HepG2 (cell line): Measurements from ENCODE around the gene DLG2. TPM values are rescaled to one million over a fixed set of nuclear protein-coding genes. Genes with fewer than 3 reads are reported as not detected.

ENCODE experiments used
- ATAC-seq: fragments of 200-7000 bp; cut with Tn5 transposase; 3 replicates; pipeline ENCODE4 v1.9.1; 2020; ENCODE audit warnings: mild to moderate bottlenecking, moderate library complexity
- BruUV-seq: library from RNA; stranded (reverse); fragments of 400-500 nt; replicated peaks from 2 replicates; lab custom pipeline; 2021; lab: Mats Ljungman, UMichigan
- CTCF ChIA-PET: fragments of 300-600 bp; formaldehyde crosslinking; extraction: SDS; loops from one replicate; lab custom pipeline; 2021; ENCODE audit warnings: low total read pairs, inconsistent platforms, low intra/inter-chr PET ratio; lab: Yijun Ruan, JAX
- POLR2A ChIA-PET: fragments of 350-600 bp; sonication (Branson Sonifier 250); formaldehyde crosslinking; loops from one replicate; lab custom pipeline; 2020; ENCODE audit warnings: antibody characterized with exemption, inconsistent platforms; lab: Yijun Ruan, JAX
- DNase-seq: peaks from one replicate; pipeline ENCODE4 v3.0.0-alpha.2; 2015; ENCODE audit warnings: low spot score
- FAIRE-seq: peaks from 3 replicates; lab custom pipeline; 2011; peaks lifted over from hg19 to GRCh38; lab: Jason Lieb, UNC
- H2AFZ ChIP-seq: one replicate; pipeline ENCODE4 v1.6.1; 2011; ENCODE audit warnings: low read length, inconsistent platforms
- H3K27ac ChIP-seq: fragments of 300-600 bp; 3 replicates; pipeline ENCODE4 v1.8.0; 2011; ENCODE audit warnings: mixed run types, mild to moderate bottlenecking, mixed read lengths, low read length, inconsistent platforms; ENCODE audit not compliant: insufficient read depth; ENCODE audit errors: extremely low read length
- H3K27me3 ChIP-seq, 2 experiments: fragments of 200-600 bp in 1 of 2; 2 replicates in 1 of 2; 3 replicates in 1 of 2; pipeline versions ENCODE4 v1.6.0 to v1.8.0; 2011; ENCODE audit warnings: low read length in 2 of 2, mild to moderate bottlenecking in 2 of 2, moderate library complexity in 2 of 2, inconsistent platforms in 1 of 2; ENCODE audit not compliant: insufficient read depth in 2 of 2, control insufficient read depth in 1 of 2
- H3K36me3 ChIP-seq, 2 experiments: fragments of 200-600 bp in 1 of 2; replicated peaks in 1 of 2; 2 replicates in 1 of 2; 3 replicates in 1 of 2; pipeline versions ENCODE4 v1.5.1 to v1.8.0; 2011; ENCODE audit warnings: low read length in 2 of 2, inconsistent platforms in 1 of 2; ENCODE audit not compliant: insufficient read depth in 2 of 2, control insufficient read depth in 1 of 2
- H3K4me1 ChIP-seq: 2 replicates; pipeline ENCODE4 v1.5.1; 2012; ENCODE audit warnings: low read length, inconsistent platforms; ENCODE audit not compliant: insufficient read depth
- H3K4me2 ChIP-seq: 2 replicates; pipeline ENCODE4 v1.6.0; 2011; ENCODE audit warnings: low read depth, low read length, inconsistent platforms
- H3K4me3 ChIP-seq, 3 experiments: fragments of 200-600 bp in 1 of 3; sonication (generic), shearing (Covaris generic) in 1 of 3; replicated peaks in 1 of 3; 2 replicates each; pipeline ENCODE4 v1.5.1; 2011 to 2016; ENCODE audit warnings: low read length in 3 of 3, inconsistent platforms in 2 of 3, low read depth in 2 of 3, mild to moderate bottlenecking in 2 of 3, control low read depth in 1 of 3, mixed read lengths in 1 of 3; ENCODE audit not compliant: insufficient read depth in 1 of 3
- H3K79me2 ChIP-seq: one replicate; pipeline ENCODE4 v1.6.1; 2011; ENCODE audit warnings: low read length, inconsistent platforms; ENCODE audit not compliant: insufficient read depth
- H3K9ac ChIP-seq: 2 replicates; pipeline ENCODE4 v1.6.0; 2011; ENCODE audit warnings: mild to moderate bottlenecking, low read depth, low read length, inconsistent platforms; ENCODE audit not compliant: insufficient read depth
- H3K9me3 ChIP-seq: 2 replicates; pipeline ENCODE4 v1.5.1; 2012; ENCODE audit warnings: mild to moderate bottlenecking, low read length
- H4K20me1 ChIP-seq: 2 replicates; pipeline ENCODE4 v1.6.0; 2011; ENCODE audit warnings: inconsistent platforms, mild to moderate bottlenecking, low read length, moderate library complexity; ENCODE audit not compliant: insufficient read depth
- MYNN ChIP-seq: sonication (generic); formaldehyde crosslinking; IDR thresholded peaks from 2 replicates; pipeline ENCODE4 v1.4.0; 2020; ENCODE audit warnings: mild to moderate bottlenecking, low read depth, missing genetic modification reagents
- PAX8 ChIP-seq: sonication (generic); formaldehyde crosslinking; IDR thresholded peaks from 2 replicates; pipeline ENCODE4 v1.8.0; 2022; ENCODE audit warnings: mild to moderate bottlenecking, missing genetic modification reagents, borderline replicate concordance
- ZNF460 ChIP-seq: sonication (generic); formaldehyde crosslinking; IDR thresholded peaks from 2 replicates; pipeline ENCODE4 v1.5.1; 2020; ENCODE audit warnings: missing genetic modification reagents, mild to moderate bottlenecking, borderline replicate concordance
- WGBS: methylation state at CpG from one replicate; pipeline ENCODE4 v1.1.6; 2017; ENCODE audit warnings: low lambda C conversion rate; 5-methylcytosine and 5-hydroxymethylcytosine counted together
- in situ Hi-C: cut with HindIII; loops from 2 replicates; pipeline ENCODE4 v1.10.0; 2017; ENCODE audit warnings: low pct_unique_long_range_greater_than_20kb; ENCODE audit not compliant: extremely low pct_ligation_motif_present
- intact Hi-C: fragments of 100-400 bp; cut with micrococcal nuclease; formaldehyde crosslinking; loops from one replicate; pipeline ENCODE4 v1.10.0; 2022; ENCODE audit not compliant: unreplicated experiment
- polyA plus RNA-seq, 8 experiments: library from polyadenylated mRNA; depleted of rRNA in 3 of 8; stranded (reverse) in 7 of 8; unstranded in 1 of 8; fragments of >200 nt; fragmentation: Illumina TruSeq in 4 of 8; extraction: Trizol in 4 of 8; gene quantifications; 2 replicates each; pipeline versions ENCODE4 v1.2.1 to v1.2.3, GENCODE V29; 2011 to 2016; ENCODE audit warnings: low read depth in 4 of 8, missing spikeins in 1 of 8, mixed read lengths in 1 of 8; ENCODE audit not compliant: insufficient read depth in 1 of 8
- total RNA-seq, 5 experiments: library from RNA; depleted of rRNA; stranded (reverse); fragments of >200 nt; fragmentation: Illumina TruSeq; extraction: Trizol; gene quantifications; 2 replicates each; pipeline ENCODE4 v1.2.3, GENCODE V29; 2016; ENCODE audit warnings: low read depth in 1 of 5
- TF ChIP-seq, protein P1 (sequence below): sonication (generic); formaldehyde crosslinking; IDR thresholded peaks from 2 replicates; pipeline ENCODE4 v1.4.0; 2020; ENCODE audit warnings: mild to moderate bottlenecking, missing genetic modification reagents

DLG2 gene
- total and polyA plus RNA-seq, 2 of the 13 experiments (the other 11 are each of a cell fraction or from before 2014, with no cell fraction given) = 0.46 to 1.0 TPM

DNA sequence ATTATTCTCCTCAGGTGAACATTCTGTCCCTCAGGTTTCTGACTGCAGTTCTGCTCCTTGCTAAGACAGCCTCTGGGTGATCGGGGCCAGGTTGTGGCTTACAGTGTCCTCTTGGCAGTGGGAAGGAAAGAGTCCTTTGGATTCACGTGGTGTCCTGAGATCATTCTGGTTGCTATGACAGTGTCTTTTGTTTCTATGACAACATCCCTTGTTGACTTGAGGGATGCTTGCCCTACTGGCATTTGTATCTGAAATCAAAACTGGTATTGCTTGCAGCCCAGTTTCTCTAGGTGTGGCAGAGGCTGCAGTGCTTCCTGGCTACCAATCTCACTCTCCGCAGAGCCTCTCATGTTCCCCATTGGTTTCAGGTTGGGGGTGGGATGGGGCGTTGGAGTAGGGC is 2189.2 kb downstream of the DLG2 start:
- H3K9ac ChIP-seq = no peak overlapping the region

More for the DNA sequence above, 2189.2 kb downstream of the DLG2 start:
- in situ Hi-C loops = no loop called here
- no peak for DNase-seq
- Histone ChIP-seq H3K27ac (no peak overlapping the region), H3K9me3 (no peaks in the 10 kb centered on the region), H3K36me3 (no peaks in the 10 kb centered on the region), H3K27me3 (0 out of 5 replicates have a peak, but pooled peaks cover 0 to 3% of the 10 kb centered on the region in 2 experiments), H3K4me3 (no peak overlapping the region), H4K20me1 (no peaks in the 10 kb centered on the region), H2AFZ (no peak overlapping the region), H3K79me2 (no peaks in the 10 kb centered on the region), H3K4me2 (no peak overlapping the region), H3K4me1 (no peaks in the 10 kb centered on the region)
- ChIA-PET CTCF (no interaction called here), POLR2A (no interaction called here)
- intact Hi-C loops = no loop called here
- ATAC-seq = no peak
- no TSS peak for BruUV-seq
- no peak for TF ChIP-seq PAX8 (CRISPR knock-in tag)
- TF ChIP-seq, protein P1, sequence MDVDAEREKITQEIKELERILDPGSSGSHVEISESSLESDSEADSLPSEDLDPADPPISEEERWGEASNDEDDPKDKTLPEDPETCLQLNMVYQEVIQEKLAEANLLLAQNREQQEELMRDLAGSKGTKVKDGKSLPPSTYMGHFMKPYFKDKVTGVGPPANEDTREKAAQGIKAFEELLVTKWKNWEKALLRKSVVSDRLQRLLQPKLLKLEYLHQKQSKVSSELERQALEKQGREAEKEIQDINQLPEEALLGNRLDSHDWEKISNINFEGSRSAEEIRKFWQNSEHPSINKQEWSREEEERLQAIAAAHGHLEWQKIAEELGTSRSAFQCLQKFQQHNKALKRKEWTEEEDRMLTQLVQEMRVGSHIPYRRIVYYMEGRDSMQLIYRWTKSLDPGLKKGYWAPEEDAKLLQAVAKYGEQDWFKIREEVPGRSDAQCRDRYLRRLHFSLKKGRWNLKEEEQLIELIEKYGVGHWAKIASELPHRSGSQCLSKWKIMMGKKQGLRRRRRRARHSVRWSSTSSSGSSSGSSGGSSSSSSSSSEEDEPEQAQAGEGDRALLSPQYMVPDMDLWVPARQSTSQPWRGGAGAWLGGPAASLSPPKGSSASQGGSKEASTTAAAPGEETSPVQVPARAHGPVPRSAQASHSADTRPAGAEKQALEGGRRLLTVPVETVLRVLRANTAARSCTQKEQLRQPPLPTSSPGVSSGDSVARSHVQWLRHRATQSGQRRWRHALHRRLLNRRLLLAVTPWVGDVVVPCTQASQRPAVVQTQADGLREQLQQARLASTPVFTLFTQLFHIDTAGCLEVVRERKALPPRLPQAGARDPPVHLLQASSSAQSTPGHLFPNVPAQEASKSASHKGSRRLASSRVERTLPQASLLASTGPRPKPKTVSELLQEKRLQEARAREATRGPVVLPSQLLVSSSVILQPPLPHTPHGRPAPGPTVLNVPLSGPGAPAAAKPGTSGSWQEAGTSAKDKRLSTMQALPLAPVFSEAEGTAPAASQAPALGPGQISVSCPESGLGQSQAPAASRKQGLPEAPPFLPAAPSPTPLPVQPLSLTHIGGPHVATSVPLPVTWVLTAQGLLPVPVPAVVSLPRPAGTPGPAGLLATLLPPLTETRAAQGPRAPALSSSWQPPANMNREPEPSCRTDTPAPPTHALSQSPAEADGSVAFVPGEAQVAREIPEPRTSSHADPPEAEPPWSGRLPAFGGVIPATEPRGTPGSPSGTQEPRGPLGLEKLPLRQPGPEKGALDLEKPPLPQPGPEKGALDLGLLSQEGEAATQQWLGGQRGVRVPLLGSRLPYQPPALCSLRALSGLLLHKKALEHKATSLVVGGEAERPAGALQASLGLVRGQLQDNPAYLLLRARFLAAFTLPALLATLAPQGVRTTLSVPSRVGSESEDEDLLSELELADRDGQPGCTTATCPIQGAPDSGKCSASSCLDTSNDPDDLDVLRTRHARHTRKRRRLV = no peak
- no peak for TF ChIP-seq ZNF460
- TF ChIP-seq MYNN (CRISPR knock-in tag) = no peak
- FAIRE-seq = no peak
- WGBS = 0% methylated on average over 2 of the region's 4 CpGs
